Stimulated activated effector memory CD8-positive, alpha-beta T cell treated with anti-CD3 and anti-CD28 coated beads, Interleukin-12 subunit alpha, Interleukin-12 subunit beta, amount 100 ng/mL, for 72 hours (primary cell): ENCODE data around the gene GGTLC1.
"Not testable (repeated sequence)": the region's sequence is repeated elsewhere in the genome, so short reads cannot be mapped to it uniquely, and the experiment has no call there.

Experiments used
- ATAC-seq: fragments of 150-1000 bp; cut with Tn5 transposase; 2 replicates; pipeline ENCODE4 v1.10.0; 2021
- DNase-seq, 2 donors: peaks; one replicate each; pipeline ENCODE4 v3.0.0; 2021 to 2022; ENCODE audit warnings: low spot score in 2 of 2
- H3K27ac Mint-ChIP-seq: one replicate; pipeline ENCODE4 v1.8.0; 2022; ENCODE audit warnings: mild to moderate bottlenecking, mixed read lengths
- H3K36me3 Mint-ChIP-seq: one replicate; pipeline ENCODE4 v1.8.0; 2022; ENCODE audit warnings: mild to moderate bottlenecking, mixed read lengths
- H3K4me1 Mint-ChIP-seq: one replicate; pipeline ENCODE4 v1.8.0; 2022; ENCODE audit warnings: mixed read lengths
- H3K4me3 Mint-ChIP-seq: one replicate; pipeline ENCODE4 v1.8.0; 2022; ENCODE audit warnings: mild to moderate bottlenecking, mixed read lengths
- H3K9me3 Mint-ChIP-seq: one replicate; pipeline ENCODE4 v1.8.0; 2022; ENCODE audit warnings: mixed read lengths

The GGTLC1 gene

DNA sequence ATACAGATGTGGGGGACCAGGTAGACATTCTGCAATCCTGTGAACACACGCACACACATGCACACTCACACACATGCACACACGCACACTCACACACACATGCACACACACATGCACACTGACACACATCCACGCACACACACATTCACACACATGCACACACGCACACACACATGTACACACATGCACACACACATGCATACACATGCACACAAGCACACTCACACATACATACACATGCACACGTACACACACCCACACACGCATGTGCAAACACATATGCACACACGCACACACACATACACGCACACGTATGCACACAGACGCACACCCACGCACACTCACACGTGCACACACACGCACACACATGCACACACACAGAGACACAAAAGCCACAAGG is 14.3 kb upstream of the GGTLC1 start:
- Mint-ChIP-seq H3K4me1 (peaks cover 6% of the 10 kb centered on the region), H3K36me3 (no peaks in the 10 kb centered on the region), H3K27ac (no peak overlapping the region), H3K4me3 (no peak overlapping the region), H3K9me3 (no peaks in the 10 kb centered on the region)
- DNase-seq (no peak), ATAC-seq (no peak)

- ATAC-seq = no peak
- no peaks in the 10 kb centered on the region for H3K36me3 Mint-ChIP-seq
- peaks cover 6% of the 10 kb centered on the region for H3K4me1 Mint-ChIP-seq
These were observed 13.3 kb upstream of the GGTLC1 start for GRCh38 chr20:24001712-24002405.

DNA sequence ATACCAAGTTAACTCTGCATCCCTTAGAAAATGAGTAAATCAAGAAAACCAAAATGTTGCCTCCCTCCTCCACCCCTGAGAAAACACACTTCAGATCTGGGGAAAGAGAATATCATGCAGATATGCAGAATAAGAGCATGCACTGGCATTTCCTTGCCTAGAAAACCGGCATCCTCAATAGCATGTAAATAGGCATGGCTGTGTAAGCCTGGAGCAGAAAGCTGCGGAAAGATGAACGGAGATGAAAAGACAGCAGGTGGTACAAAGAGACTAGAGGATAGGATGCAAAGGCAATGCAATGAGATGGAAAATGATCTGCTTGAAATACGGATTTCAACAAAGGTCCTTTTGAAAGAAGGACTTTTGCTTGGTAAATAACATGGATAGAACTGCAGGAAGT is 10.3 kb upstream of the GGTLC1 start:
- Mint-ChIP-seq H3K27ac (no peak overlapping the region), H3K9me3 (no peaks in the 10 kb centered on the region), H3K4me3 (no peak overlapping the region), H3K4me1 (peaks cover 6% of the 10 kb centered on the region), H3K36me3 (no peaks in the 10 kb centered on the region)
- ATAC-seq (no peak), DNase-seq (no peak)

More at GRCh38 chr20:24001712-24002405, 13.3 kb upstream of the GGTLC1 start:
- DNase-seq = no peak
- Mint-ChIP-seq H3K9me3 (no peaks in the 10 kb centered on the region), H3K4me3 (no peak overlapping the region), H3K27ac (no peak overlapping the region)

DNA sequence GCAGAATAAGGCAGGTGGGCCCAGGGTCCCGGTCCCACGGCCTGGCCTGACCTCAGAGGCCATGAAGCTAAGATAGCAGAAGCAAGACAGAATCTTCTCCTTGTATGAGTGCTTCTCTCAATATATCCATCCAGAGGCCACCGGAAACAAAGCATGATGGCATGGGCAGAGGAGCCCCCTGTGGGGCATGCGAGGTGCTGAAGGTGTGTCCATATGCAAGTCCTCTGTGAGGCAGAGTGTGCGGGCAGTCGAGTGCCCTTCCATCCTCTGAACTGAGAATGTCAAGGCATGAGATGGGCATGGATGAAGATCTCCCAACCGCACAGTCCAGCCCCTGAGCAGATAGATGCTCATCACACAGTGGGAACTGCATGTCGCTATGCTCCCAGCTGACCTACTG is 9.8 kb upstream of the GGTLC1 start:
- no peak overlapping the region for H3K4me3 Mint-ChIP-seq
- H3K9me3 Mint-ChIP-seq = no peaks in the 10 kb centered on the region
- H3K27ac Mint-ChIP-seq = no peak overlapping the region
- H3K36me3 Mint-ChIP-seq = no peaks in the 10 kb centered on the region
- peaks cover 6% of the 10 kb centered on the region for H3K4me1 Mint-ChIP-seq
- DNase-seq (no peak), ATAC-seq (no peak)

DNA sequence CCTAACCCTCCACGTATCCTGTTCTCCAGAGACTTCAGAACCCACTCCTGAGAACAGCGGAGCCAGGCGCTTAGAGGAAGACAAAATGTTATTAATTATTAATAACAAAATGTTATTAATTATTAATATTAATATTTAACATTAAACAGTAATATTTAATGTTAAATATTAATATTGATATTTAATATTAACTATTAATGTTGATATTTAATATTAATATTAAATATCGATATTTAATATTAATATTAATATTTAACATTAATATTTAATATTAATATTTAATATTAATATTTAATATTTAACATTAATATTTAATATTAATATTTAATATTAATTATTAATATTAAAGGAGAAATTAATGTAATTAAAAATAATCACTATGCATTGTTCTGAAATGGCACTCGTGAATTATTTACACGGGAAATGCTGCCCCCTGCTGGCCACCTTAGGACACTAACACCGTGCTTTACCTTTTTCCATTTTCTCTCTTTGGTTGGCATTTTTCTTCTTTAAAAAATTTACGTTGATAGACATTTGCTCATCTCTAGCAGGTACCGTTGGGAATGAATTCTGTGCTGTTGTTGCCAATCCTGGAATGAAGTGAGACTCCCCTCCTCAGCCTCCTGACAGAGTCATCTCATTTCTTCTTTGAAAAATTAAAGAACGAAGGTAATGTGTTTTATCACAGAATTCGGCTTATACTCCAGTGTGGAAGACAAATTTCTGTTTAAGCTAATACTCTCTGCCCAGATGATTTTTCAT is 7.5 kb upstream of the GGTLC1 start:
- Mint-ChIP-seq H3K4me3 (no peak overlapping the region), H3K9me3 (no peaks in the 10 kb centered on the region), H3K27ac (no peak overlapping the region), H3K36me3 (no peaks in the 10 kb centered on the region), H3K4me1 (no peaks in the 10 kb centered on the region)
- ATAC-seq (no peak), DNase-seq (peak; percentile 26 to 61)

DNA sequence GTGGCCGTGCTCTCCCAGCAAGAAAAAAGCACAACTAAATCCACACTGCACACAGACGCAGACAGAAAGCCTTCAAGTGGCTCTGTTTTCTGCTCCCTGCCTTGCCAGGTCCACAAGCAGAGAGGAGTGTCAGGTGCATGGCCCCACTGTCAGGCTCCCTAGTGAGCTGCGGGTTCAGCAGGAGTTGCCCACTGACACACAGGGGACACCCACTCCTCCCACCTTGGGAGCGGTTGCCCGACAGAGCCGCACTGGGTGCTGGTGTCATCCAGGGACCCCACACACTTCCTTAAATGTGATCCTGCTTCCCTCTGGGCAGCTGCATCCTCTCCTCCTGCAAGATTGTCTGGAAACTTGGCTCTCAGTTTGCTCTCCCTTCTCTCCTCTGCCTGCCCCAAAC is 6.7 kb upstream of the GGTLC1 start:
- H3K9me3 Mint-ChIP-seq, H3K27ac Mint-ChIP-seq, DNase-seq, H3K4me1 Mint-ChIP-seq, ATAC-seq, H3K36me3 Mint-ChIP-seq, H3K4me3 Mint-ChIP-seq: not testable (repeated sequence)

DNA sequence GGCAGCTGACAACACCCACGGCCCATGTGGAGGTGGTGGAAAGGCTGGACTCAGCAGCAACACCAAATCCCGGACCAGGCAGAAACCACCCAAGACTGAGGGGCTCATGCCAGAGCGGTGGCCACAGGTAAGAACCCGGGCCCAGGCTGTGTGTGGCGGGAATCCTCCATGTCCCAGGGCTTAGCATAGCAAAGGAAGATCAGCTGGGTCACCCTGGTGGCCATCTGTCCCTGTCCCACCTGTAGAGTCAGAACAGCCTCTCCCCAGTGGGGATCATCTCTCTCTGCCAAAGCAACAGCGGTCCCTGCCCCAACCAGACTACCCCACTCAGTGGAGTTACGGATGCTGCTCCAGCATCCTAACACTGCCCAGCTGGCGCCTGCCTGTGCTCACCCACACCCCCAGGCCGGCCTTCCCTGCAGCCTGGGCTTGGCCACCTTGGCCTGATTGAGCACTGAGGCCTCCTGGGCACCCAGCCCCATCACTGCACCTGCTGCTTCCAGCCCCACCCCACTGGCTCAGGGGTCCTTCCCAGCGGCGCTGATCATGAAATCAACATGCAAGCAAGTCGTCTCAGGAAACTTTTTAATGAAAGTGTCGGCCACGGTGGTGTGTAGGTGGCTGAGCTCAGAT is 5.5 kb upstream of the GGTLC1 start:
- not testable (repeated sequence) for H3K27ac Mint-ChIP-seq, H3K4me1 Mint-ChIP-seq

DNA sequence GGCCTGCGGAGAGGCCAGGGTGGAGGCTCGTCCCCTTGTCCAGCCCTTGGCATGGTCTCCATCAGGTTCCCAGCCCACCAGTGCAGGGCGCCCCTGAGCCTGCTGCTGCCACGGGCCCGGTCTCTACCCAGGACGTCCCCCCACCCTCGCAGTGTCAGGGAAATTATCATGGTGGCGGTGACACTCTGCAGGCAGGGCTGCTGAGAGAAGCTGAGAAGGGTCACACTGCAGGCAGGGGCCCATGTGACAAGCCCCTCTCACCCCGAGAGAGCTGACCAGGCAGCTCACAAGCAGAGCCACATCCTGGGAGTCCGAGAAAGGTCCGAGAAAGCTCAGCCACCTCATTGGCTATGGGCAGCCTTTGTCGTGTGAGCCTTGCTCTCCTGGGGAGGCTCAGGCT is 4.9 kb upstream of the GGTLC1 start:
- H3K4me1 Mint-ChIP-seq, H3K4me3 Mint-ChIP-seq, DNase-seq, H3K27ac Mint-ChIP-seq, ATAC-seq, H3K9me3 Mint-ChIP-seq, H3K36me3 Mint-ChIP-seq: not testable (repeated sequence)

More for the DNA sequence above, 5.5 kb upstream of the GGTLC1 start:
- not testable (repeated sequence) for H3K36me3 Mint-ChIP-seq, H3K4me3 Mint-ChIP-seq, ATAC-seq, DNase-seq, H3K9me3 Mint-ChIP-seq

GRCh38 chr20:23990296-23990695 is 1.7 kb upstream of the GGTLC1 start:
- not testable (repeated sequence) for ATAC-seq, DNase-seq, H3K36me3 Mint-ChIP-seq, H3K27ac Mint-ChIP-seq, H3K4me3 Mint-ChIP-seq, H3K9me3 Mint-ChIP-seq, H3K4me1 Mint-ChIP-seq

DNA sequence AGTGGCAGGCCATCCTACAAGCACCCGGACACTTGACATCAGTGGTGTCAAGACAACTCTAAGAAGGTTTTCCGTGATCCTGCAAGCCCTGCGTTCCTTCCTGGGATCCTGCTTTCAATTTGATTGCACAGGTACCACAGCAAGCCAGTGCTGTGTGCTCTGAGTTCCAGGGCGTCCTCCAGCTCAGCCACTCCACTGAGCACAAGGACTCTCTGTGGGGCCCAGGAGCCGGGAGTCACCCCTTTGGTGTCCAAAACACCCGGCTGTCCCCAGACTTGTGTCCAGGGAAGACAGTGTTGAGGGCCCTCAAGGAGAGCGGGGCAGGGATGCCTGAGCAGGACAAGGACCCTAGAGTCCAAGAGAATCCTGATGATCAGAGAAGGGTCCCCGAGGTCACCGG is 387 bp upstream of the GGTLC1 start:
- H3K4me1 Mint-ChIP-seq, H3K9me3 Mint-ChIP-seq, DNase-seq, H3K4me3 Mint-ChIP-seq, ATAC-seq, H3K36me3 Mint-ChIP-seq, H3K27ac Mint-ChIP-seq: not testable (repeated sequence)

- not testable (repeated sequence) for H3K4me1 Mint-ChIP-seq
These were observed 1.9 kb downstream of the GGTLC1 start for GRCh38 chr20:23986716-23987115.

GRCh38 chr20:23986310-23986709 is 2.3 kb downstream of the GGTLC1 start:
- not testable (repeated sequence) for H3K4me3 Mint-ChIP-seq, H3K4me1 Mint-ChIP-seq, H3K36me3 Mint-ChIP-seq, H3K27ac Mint-ChIP-seq, DNase-seq, H3K9me3 Mint-ChIP-seq, ATAC-seq

More at GRCh38 chr20:23986716-23987115, 1.9 kb downstream of the GGTLC1 start:
- DNase-seq, ATAC-seq, H3K27ac Mint-ChIP-seq, H3K4me3 Mint-ChIP-seq, H3K36me3 Mint-ChIP-seq, H3K9me3 Mint-ChIP-seq: not testable (repeated sequence)

DNA sequence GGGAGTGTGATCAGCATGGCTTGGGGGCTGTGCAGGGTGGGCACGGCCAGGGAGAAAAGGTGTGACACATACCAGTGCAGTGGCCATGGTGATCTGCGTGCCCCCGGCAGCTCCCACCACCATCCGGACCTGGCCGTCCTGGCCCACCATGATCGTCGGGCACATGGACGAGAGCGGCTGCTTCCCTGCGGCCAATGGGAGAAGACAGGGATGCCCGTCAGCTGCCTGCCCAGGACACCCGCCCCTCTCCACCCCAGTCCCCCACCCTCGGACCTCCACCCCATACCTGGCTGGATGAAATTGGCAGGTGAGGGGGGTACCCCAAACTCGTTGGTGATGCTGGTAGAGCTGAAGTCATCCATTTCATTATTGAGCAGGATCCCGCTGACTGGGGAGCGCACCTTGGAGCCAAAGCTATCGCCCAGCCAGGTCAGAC is 2.8 kb downstream of the GGTLC1 start:
- not testable (repeated sequence) for H3K4me3 Mint-ChIP-seq, H3K36me3 Mint-ChIP-seq, H3K9me3 Mint-ChIP-seq, ATAC-seq, H3K27ac Mint-ChIP-seq, DNase-seq, H3K4me1 Mint-ChIP-seq

- not testable (repeated sequence) for H3K36me3 Mint-ChIP-seq, H3K9me3 Mint-ChIP-seq, DNase-seq, H3K4me3 Mint-ChIP-seq, H3K4me1 Mint-ChIP-seq, H3K27ac Mint-ChIP-seq, ATAC-seq
These were observed 3.4 kb downstream of the GGTLC1 start for GRCh38 chr20:23985066-23985789.

DNA sequence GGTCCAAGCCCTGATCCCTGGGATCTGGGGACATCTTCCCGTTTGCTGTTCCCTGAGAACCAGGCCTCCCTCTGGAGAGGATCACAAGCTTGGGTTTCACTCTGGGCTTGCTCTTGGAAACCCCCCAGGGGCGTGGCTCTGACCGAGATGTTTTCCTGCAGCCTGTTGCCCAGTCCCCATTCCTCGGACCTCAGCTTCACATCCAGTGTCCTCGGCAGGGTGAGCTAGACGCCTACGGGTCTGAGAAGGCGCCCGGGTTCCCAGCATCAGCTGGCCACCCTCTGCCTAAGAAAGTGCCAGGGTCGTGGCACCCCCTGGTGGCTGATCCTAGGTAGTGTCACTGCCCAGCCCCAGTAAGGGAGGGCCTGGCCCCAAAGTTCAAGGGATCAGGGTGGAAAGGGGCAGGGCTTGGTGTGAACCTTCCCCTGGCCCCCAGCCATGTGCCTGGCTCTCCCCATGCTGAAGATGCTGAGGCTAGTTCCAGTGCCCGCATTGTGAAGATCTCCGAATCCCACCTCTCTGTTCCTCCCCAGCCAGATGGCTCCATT is 4.0 kb downstream of the GGTLC1 start:
- not testable (repeated sequence) for ATAC-seq, H3K4me1 Mint-ChIP-seq, H3K4me3 Mint-ChIP-seq, H3K9me3 Mint-ChIP-seq, H3K27ac Mint-ChIP-seq, H3K36me3 Mint-ChIP-seq, DNase-seq
